Activated CD8-positive, alpha-beta memory T cell treated with anti-CD3 and anti-CD28 coated beads for 36 hours (primary cell): ENCODE results near the gene LY6G6D. TPM values are rescaled to one million over a fixed set of nuclear protein-coding genes. Genes with fewer than 3 reads are reported as not detected.
"Not testable (repeated sequence)": the region's sequence is repeated elsewhere in the genome, so short reads cannot be mapped to it uniquely, and the experiment has no call there.

ENCODE experiments used
- CTCF ChIA-PET: fragments of 350-600 bp; sonication (Branson Sonifier 250); formaldehyde crosslinking; loops from one replicate; lab custom pipeline; 2021; ENCODE audit warnings: antibody characterized with exemption; lab: Charles Lee
- POLR2A ChIA-PET: fragments of 350-600 bp; sonication (Branson Sonifier 250); formaldehyde crosslinking; loops from one replicate; lab custom pipeline; 2021; ENCODE audit warnings: antibody characterized with exemption; lab: Charles Lee
- total RNA-seq, 2 experiments: library from RNA; stranded (reverse); gene quantifications; one replicate each; pipeline ENCODE4 v1.2.3, GENCODE V29; 2021

LY6G6D gene
- total RNA-seq, 2 experiments from 2014 or later = not detected

DNA sequence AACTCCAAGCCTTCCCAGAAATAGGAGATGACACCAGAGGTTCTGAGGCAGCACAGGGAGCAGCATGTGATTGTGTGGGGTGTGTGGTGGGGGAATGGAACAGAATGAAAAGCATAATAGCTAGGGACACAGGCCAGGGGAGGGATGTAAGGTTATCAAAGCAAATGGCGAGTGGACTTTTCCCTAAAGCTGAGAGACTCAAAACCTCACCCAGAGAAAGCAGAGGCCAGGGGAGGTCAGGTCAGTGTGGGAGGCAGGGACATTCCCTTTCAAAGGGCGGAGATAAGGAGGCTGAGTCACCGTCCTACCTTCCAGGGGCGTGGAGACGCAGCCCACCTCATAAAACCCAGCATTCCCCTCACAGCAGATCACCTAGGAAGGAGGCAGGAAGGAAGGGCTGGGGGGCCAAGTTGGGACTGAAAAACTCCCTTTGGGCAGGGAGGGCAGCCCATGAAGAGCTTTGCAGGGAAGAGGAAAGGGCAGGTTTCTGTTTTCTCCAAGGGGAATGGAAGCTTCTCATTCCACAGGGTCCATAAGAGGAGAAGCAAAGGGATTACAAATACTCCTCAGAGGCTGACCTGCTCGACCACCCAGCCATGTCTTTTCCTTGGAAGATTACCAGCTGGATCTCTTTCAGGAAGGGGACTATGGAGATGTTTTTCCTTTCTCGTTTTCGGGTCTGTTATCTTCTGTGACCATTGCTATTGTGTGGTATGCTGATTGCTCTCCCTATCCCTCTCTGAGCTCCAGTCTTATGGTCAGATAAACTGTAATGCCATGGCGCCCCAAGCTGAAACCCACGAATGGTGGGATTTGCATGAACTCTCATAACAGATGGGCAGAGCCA, 24.7 kb upstream of the LY6G6D start:
- CTCF ChIA-PET = interaction anchor here (0.5 to 1.9 kb wide), 4 partner anchors 10 to 45 kb away, joined by 3 to 7 read pairs (median 3); partner anchors contain the start of gene LY6G5C
- POLR2A ChIA-PET = interaction anchor here (0.6 kb wide), 1 partner anchor 1628 kb away, joined by 3 read pairs; no protein-coding TSS in a partner anchor

DNA sequence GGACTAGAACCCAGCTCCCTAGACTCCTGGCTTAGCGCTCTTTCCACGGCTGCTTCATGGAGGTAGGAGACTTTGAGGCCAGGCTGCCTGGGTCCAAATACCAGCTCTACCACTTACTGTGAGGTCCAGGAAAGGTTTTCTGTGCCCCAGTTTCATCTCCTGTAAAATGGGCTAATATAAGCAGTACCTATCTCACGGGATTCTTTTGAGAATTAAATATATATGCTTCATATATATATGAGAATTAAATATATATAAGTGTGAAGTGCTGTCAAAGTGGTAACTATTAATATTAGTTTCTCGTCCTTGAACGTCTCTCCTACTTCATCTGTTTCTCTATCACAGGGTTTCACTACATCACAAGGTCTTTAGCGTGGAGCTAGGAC, 24.1 kb upstream of the LY6G6D start:
- POLR2A ChIA-PET = no interaction called here

DNA sequence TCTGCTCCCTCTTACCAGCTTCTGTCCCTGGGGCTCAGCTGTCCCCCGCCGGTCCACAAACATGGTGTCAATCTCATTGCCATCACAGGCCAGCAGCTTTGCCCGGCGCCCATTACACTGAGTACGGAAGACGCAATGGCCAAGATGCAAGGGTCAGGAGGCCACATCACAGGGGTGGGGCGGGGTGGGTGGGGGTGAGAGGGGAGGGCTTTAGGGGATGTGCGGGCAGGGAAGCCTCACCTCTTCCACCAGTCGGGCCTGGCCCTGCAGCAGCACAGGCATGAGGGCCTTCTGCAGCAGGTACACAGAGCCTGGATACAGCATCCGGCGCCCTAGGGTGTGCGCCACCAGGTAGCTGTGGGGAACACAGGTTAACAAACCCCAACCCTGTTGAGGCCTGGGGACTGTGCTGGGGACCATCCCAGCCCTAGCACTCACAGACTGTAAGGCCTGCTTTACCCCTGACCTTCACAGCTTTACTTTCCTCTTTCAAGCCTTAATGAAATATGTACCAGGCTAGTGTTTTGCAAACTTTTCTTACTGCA, 23.5 kb upstream of the LY6G6D start:
- ChIA-PET POLR2A (no interaction called here), CTCF (interaction anchor here (1.4 to 1.9 kb wide), 2 partner anchors 11 to 23 kb away, joined by 3 to 7 read pairs; partner anchors contain the start of gene LY6G5C)

More for the DNA sequence above, 24.1 kb upstream of the LY6G6D start:
- CTCF ChIA-PET = interaction anchor here (0.5 to 1.9 kb wide), 3 partner anchors 10 to 44 kb away, joined by 3 to 7 read pairs (median 3); partner anchors contain the start of gene LY6G5C

DNA sequence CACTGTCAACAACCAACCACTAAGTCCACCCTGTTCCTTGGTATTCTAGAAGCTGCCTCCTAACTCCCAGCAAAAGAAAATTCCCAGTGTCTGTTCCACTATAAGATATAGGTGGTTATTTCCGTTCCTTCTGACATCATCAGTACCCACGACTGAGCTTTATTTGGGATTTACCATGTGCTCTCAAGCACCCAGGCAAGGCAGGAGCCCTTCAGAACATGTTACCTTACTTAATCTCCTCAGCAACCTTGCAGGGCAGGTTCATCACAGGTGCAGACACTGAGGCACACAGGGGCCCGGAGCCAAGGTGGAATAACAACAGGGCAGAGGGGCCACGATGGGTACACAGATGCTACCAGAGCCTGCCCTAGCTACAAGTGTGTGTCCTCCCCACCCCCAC, 22.8 kb upstream of the LY6G6D start:
- CTCF ChIA-PET = interaction anchor here (1.4 to 1.9 kb wide), 2 partner anchors 12 to 24 kb away, joined by 3 to 7 read pairs; partner anchors contain the start of gene LY6G5C
- POLR2A ChIA-PET = no interaction called here

DNA sequence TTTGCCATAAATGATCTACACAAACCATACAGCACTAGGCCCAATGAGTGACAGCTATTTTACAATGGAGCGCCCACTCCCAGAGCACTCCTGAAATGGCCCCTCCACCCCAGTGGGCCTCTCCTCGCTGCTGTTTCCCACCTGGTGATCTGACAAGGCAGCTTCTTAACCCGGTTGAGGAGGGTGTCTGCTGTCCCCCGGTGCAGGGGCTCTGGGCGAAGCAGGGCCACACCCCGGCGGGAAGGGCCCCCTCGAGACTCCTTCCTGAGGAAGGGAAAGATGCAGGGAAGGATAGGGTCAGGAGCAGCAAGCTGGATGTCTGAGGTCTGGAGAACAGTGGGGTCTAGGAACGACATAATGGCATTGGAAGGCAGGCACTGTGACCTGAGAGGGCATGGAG, 22.3 kb upstream of the LY6G6D start:
- ChIA-PET POLR2A (interaction anchor here (0.5 kb wide), 1 partner anchor 40 kb away, joined by 3 read pairs; no protein-coding TSS in a partner anchor), CTCF (interaction anchor here (0.6 to 2.5 kb wide), 4 partner anchors 9 to 226 kb away, joined by 3 to 8 read pairs (median 3); no protein-coding TSS in a partner anchor)

DNA sequence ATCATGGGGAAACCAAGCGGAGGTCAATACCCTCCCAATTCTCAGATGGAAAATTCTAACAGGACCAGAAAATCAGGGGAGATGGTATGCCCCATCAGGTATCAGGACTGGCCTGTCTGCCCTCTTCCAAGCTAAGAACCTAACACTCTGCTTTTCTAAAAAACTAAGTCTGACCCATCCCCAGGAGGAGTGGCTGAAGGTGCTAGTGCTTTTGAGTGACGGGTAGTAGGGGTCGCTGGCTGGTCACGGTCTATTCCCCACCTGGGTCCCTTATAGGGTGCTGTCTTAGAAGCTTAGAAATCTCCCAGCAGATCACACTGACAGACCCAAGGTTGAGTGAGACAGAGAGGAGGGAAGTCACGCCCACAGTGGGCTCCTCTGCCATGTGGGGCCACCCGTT, 21.6 kb upstream of the LY6G6D start:
- ChIA-PET POLR2A (interaction anchor here (0.5 to 0.9 kb wide), 3 partner anchors 10 to 137 kb away, joined by 3 to 7 read pairs (median 3); partner anchors contain the start of gene ABHD16A), CTCF (interaction anchor here (0.6 to 2.5 kb wide), 4 partner anchors 9 to 97 kb away, joined by 3 to 8 read pairs (median 4); partner anchors contain the start of gene LY6G5C)

DNA sequence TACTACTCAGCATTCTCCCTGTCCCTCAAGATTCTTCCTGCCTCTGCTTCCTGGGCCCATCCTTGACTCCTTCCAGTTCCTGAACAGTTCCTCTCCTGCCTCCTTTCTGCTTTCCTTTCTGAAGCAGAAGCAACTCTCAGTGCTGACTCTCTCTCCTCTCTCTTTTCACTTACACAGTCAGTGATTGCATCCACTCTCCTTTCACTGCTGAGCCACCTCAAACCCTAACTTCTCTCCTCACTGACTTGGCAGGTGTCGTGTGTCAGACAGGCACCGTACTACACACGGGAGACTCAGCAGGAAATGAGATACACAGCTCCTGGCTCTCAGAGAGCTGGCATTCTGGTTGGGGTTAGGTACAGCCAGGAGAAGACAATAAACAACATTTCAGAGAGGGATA, 17.6 kb upstream of the LY6G6D start:
- ChIA-PET CTCF (no interaction called here), POLR2A (no interaction called here)

DNA sequence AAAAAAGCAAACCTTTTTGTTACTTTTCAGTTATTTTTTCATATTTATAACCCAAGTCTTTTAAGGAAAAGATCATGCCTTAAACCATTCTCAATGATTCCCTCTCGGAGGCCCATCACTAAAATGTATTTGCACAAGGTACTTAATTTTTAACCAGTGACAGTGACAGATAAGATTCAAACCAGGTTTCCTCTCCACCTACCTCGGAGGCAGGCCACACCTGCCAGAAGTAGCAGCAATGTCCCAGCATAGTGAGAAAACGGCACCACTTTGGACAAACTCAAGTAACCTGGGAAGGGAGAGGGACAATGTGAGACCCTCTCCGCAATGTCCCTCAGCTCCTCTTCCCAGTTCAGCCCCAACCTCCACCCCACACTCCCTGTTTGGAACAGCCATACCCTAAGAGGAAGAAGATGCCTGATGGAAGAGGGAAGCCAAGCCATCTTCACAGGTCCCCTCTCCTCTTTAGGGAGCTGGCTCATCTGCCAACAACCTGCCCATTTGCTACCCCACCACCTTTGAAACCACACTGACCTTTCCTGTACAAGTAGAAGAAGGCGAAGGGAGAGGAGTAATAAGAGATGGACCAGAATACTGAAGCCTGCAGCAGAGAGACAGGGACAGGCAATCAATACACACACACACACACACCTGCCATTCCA, 14.3 kb upstream of the LY6G6D start:
- POLR2A ChIA-PET = interaction anchor here (0.6 kb wide), 1 partner anchor 134 kb away, joined by 5 read pairs; no protein-coding TSS in a partner anchor

DNA sequence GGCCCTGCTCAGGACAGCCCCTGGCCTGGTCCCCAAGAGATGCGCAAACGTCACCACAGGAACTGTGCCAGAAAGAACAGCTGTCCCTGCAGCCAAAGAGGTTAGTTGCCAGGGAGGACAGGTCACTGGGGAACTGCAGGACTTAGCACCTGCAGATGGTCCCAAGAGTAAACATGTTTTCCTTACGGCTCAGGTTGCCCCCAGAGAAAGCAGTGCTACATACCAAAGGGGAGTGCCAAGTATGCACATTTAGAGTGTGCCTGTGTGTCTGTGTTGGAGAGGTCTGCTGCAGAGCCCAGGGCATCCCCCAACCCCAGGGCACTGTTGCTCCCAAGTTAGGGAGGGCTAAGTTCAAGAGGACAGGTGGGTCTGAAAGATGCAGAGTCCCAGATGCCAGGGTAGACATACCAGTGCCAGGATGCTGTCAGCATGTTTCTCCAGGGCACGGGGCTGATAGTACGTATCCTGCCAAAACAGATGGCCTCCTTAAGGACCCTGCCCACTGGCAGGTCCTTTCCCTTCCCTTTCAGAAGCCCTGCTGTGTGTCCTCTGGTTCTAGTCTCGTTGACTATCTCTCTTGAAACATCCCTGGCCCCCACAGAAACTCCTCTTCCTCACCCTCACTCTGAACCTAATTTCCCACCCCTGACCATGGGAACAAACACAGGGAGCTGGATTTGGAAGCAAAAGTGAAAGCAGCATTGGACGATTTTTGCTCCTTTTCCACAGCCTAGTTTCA, 13.3 kb upstream of the LY6G6D start:
- POLR2A ChIA-PET = no interaction called here

More for the DNA sequence above, 14.3 kb upstream of the LY6G6D start:
- CTCF ChIA-PET = no interaction called here

DNA sequence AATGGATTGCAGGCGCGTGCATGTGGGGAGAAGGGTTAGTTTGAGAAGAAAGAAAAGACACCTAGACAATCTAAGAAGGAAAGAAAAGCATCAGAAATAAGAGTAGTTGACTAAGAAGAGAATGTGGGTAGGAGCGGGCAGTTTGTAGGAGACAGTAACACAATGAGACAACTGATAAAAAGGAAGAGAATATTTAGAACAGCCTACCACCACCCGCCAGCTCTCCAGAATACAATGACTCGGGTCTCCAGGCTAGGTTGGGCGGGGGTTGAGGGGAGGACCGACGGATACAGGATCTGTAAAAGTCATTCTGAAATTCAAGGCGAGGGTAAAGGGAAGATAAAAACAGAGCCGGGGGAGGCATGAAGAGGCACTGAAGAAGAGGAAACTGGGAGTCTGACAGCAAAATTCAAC, 12.7 kb upstream of the LY6G6D start:
- ChIA-PET POLR2A (interaction anchor here (1.1 kb wide), 1 partner anchor 160 kb away, joined by 3 read pairs; the partner anchor contains the start of gene NEU1), CTCF (interaction anchor here (1.4 to 2.1 kb wide), 3 partner anchors 18 to 78 kb away, joined by 3 to 5 read pairs (median 4); partner anchors contain the start of gene LY6G5C)

More for the DNA sequence above, 13.3 kb upstream of the LY6G6D start:
- CTCF ChIA-PET = interaction anchor here (0.6 to 1.8 kb wide), 3 partner anchors 18 to 162 kb away, joined by 3 to 4 read pairs (median 3); no protein-coding TSS in a partner anchor

DNA sequence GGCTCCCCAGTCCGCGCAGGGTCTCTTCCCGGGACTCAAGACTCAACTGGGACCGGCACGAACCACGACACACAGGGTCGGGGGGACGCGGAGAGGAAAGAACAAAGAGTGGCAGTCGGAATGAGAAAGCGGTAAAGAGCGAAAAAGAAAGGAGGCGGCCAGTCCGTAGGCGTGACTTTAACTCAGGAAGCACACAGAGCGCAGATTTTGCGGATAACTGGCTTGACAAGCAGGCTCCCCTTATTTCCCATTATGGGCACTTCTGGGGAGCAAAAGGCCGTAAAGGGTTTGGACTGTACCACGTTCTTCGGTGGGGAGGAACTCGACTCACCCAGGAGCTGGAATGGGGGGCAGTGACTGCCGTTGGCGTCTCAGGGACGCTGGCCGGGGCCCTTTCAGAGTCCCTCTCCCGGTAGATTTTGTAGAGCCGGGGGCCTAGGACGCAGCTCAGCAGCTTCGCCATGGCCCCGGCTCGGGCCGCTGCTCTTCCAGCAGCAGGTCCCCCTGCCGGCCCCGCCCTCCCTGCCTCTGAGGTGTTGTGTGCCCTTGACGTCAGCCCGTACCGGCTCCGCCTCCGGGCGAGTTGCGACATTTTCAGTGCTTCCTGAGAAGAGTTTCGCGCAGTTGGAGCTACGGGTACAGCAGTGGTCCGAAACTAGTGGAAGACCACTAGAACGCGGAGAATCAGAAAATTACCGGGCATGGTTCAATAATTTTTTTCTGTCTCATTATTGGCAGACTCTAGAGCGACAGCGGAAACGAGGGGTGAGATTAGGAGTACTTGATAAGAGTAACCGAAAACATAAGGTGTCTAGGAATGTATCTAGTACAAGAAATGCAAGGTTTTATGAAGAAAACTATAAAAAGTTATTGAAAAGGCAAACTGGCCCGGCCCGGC, 12.1 kb upstream of the LY6G6D start, which contains the start of gene ABHD16A:
ABHD16A (minus strand) TSS at position 506 of the 898 bp plus-strand sequence; CDS start at position 463, 43 bp downstream.
- ChIA-PET POLR2A (interaction anchor here (0.5 to 1.3 kb wide), 6 partner anchors 9 to 160 kb away, joined by 3 to 6 read pairs (median 3); partner anchors contain the start of genes BAG6, GPANK1, HSPA1B and NEU1), CTCF (interaction anchor here (1.0 to 2.1 kb wide), 5 partner anchors 16 to 125 kb away, joined by 3 to 5 read pairs (median 3); partner anchors contain the start of genes HSPA1B and LY6G5C)

DNA sequence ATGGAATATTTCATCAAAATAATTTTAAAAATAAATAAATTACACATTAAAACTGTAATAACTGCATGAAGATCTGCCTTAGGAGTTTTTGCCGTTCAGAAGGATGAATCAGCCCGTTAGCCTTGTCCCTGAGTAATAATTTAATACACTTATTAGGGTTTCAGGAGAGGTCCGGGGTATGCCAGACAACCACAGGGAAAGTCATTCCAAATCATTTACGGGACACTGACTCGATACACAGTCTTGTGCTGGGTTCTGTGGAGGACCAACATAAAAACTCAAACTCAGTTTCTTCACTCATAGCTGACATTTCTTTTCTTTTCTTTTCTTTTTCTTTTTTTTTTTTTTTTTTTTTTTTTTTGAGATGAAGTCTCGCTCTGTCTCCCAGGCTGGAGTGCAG, 9.2 kb upstream of the LY6G6D start:
- POLR2A ChIA-PET = no interaction called here
- CTCF ChIA-PET = no interaction called here

DNA sequence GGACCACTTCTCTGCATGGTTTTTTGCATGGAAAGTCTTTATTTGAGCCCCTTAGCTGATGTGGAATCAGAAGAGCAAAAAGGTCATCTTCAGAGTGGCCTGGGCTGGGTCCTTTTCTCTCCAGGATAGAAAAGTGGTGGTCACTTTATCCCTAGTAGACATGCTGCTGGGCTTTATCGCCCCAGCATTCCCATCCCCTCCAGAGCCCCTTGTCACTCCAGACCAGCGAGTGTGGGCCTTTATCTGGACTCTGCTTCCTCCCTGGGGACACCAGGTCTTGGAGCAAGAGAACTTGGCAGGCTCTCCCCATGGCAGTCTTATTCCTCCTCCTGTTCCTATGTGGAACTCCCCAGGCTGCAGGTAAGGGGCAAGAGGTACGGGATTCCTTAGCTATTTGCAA, 8.5 kb upstream of the LY6G6D start, which contains the start of gene LY6G6F:
LY6G6F (plus strand) TSS at position 268 of the 400 bp plus-strand sequence; CDS start at position 309, 41 bp downstream.
- ChIA-PET CTCF (no interaction called here), POLR2A (no interaction called here)

DNA sequence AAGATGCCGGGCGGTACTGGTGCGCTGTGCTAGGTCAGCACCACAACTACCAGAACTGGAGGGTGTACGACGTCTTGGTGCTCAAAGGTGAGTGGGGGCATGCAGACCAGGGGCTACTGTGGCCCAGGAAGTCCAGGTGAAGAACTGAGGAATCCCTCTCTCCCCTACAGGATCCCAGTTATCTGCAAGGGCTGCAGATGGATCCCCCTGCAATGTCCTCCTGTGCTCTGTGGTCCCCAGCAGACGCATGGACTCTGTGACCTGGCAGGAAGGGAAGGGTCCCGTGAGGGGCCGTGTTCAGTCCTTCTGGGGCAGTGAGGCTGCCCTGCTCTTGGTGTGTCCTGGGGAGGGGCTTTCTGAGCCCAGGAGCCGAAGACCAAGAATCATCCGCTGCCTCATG, 7.4 kb upstream of the LY6G6D start:
- ChIA-PET CTCF (no interaction called here), POLR2A (no interaction called here)

DNA sequence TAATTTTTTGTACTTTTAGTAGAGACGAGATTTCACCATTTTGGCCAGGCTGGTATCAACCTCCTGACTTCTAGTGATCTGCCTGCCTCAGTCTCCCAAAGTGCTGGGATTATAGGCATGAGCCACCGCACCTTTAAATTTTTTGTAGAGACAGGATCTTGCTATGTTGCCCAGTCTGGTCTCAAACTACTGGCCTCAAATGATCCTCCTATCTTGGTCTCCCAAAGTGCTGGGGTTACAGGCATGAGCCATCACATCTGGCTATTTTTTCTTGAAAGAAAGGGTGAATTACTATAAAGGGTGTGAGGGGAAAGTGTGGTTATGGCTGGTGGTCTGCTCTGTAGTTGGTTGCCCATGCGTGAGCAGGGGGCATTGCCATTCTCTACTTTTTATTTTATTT, 6.9 kb upstream of the LY6G6D start:
- ChIA-PET POLR2A (no interaction called here), CTCF (interaction anchor here (0.8 kb wide), 1 partner anchor 59 kb away, joined by 4 read pairs; no protein-coding TSS in a partner anchor)

DNA sequence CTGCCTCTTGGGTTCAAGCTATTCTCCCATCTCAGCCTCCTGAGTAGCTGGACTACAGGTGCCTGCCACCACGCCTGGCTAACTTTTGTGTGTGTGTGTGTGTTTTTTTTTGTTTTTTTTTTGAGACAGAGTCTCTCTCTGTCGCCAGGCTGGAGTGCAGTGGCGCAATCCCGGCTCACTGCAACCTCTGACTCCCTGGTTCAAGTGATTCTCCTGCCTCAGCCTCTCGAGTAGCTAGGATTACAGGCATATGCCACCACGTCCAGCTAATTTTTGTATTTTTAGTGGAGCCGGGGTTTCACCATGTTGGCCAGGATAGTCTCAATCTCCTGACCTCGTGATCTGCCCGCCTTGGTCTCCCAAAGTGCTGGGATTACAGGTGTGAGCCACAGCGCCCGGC, 6.0 kb upstream of the LY6G6D start:
- POLR2A ChIA-PET = not testable (repeated sequence)
- CTCF ChIA-PET = interaction anchor here (0.7 kb wide), 1 partner anchor 87 kb away, joined by 3 read pairs; no protein-coding TSS in a partner anchor
